HG02759 (cell line): ENCODE data around the gene PTPRG.
"Not testable (repeated sequence)": the region's sequence is repeated elsewhere in the genome, so short reads cannot be mapped to it uniquely, and the experiment has no call there.

Experiments
- ATAC-seq: cut with Tn5 transposase; IDR thresholded peaks from one replicate; pipeline ENCODE4 v1.9.1; 2021; ENCODE audit warnings: mild to moderate bottlenecking, moderate library complexity; ENCODE audit not compliant: unreplicated experiment

PTPRG gene

GRCh38 chr3:62025913-62026312 is 464.5 kb downstream of the PTPRG start:
- no peak for ATAC-seq

GRCh38 chr3:62027241-62027640 is 465.9 kb downstream of the PTPRG start:
- ATAC-seq: no peak

- ATAC-seq: no peak
Measured at GRCh38 chr3:62027796-62028195, 466.4 kb downstream of the PTPRG start.

- ATAC-seq: no peak
Measured at GRCh38 chr3:62028236-62028635, 466.9 kb downstream of the PTPRG start.

- ATAC-seq: no peak
Measured at GRCh38 chr3:62032738-62033137, 471.4 kb downstream of the PTPRG start.

- no peak for ATAC-seq
Measured at GRCh38 chr3:62035402-62036057, 474.2 kb downstream of the PTPRG start.

- no peak for ATAC-seq
Measured at GRCh38 chr3:62036726-62037125, 475.4 kb downstream of the PTPRG start.

- ATAC-seq: not testable (repeated sequence)
Measured at GRCh38 chr3:62038798-62039197, 477.4 kb downstream of the PTPRG start.

- no peak for ATAC-seq
Measured at GRCh38 chr3:62039586-62039985, 478.2 kb downstream of the PTPRG start.

GRCh38 chr3:62041681-62042080 is 480.3 kb downstream of the PTPRG start:
- ATAC-seq: no peak

- no peak for ATAC-seq
Measured at GRCh38 chr3:62044874-62045411, 483.6 kb downstream of the PTPRG start.

GRCh38 chr3:62046326-62046725 is 485.0 kb downstream of the PTPRG start:
- ATAC-seq: no peak

GRCh38 chr3:62048577-62048976 is 487.2 kb downstream of the PTPRG start:
- no peak for ATAC-seq

- ATAC-seq: no peak
Measured at GRCh38 chr3:62049033-62049432, 487.7 kb downstream of the PTPRG start.

- ATAC-seq: no peak
Measured at GRCh38 chr3:62051506-62051905, 490.1 kb downstream of the PTPRG start.

- ATAC-seq: no peak
Measured at GRCh38 chr3:62052331-62052730, 491.0 kb downstream of the PTPRG start.

GRCh38 chr3:62056658-62057057 is 495.3 kb downstream of the PTPRG start:
- no peak for ATAC-seq

- ATAC-seq: no peak
Measured at GRCh38 chr3:62057339-62058047, 496.1 kb downstream of the PTPRG start.

GRCh38 chr3:62065985-62066693 is 504.8 kb downstream of the PTPRG start:
- no peak for ATAC-seq

GRCh38 chr3:62068337-62068736 is 507.0 kb downstream of the PTPRG start:
- ATAC-seq: no peak

GRCh38 chr3:62070891-62071290 is 509.5 kb downstream of the PTPRG start:
- no peak for ATAC-seq

GRCh38 chr3:62073038-62073437 is 511.7 kb downstream of the PTPRG start:
- ATAC-seq: no peak
